Type B pancreatic cell (in vitro differentiated cells): ENCODE measurements around the gene THAP4. TPM values are rescaled to one million over a fixed set of nuclear protein-coding genes. Genes with fewer than 3 reads are reported as not detected.
"Not testable (repeated sequence)": the region's sequence is repeated elsewhere in the genome, so short reads cannot be mapped to it uniquely, and the experiment has no call there.

Experiments
- DNase-seq: peaks from one replicate; pipeline ENCODE4 v3.0.0; 2021; ENCODE audit warnings: mixed read lengths; ENCODE audit not compliant: unreplicated experiment; ENCODE audit errors: extremely low spot score
- H3K27ac Mint-ChIP-seq: 2 replicates; pipeline ENCODE4 v1.8.0; 2021; ENCODE audit warnings: mild to moderate bottlenecking, mixed read lengths
- H3K27me3 Mint-ChIP-seq: 2 replicates; pipeline ENCODE4 v1.8.0; 2021; ENCODE audit warnings: mixed read lengths
- H3K36me3 Mint-ChIP-seq: 2 replicates; pipeline ENCODE4 v1.8.0; 2021; ENCODE audit warnings: mixed read lengths
- H3K4me1 Mint-ChIP-seq: one replicate; pipeline ENCODE4 v1.8.0; 2021; ENCODE audit warnings: mixed read lengths; ENCODE audit not compliant: unreplicated experiment
- H3K4me3 Mint-ChIP-seq: 2 replicates; pipeline ENCODE4 v1.8.0; 2021; ENCODE audit warnings: mild to moderate bottlenecking, mixed read lengths
- H3K9me3 Mint-ChIP-seq: 2 replicates; pipeline ENCODE4 v1.8.0; 2021; ENCODE audit warnings: mixed read lengths
- total RNA-seq: library from RNA; stranded (reverse); gene quantifications from 2 replicates; pipeline ENCODE4 v1.2.1, GENCODE V29; 2021; ENCODE audit warnings: low replicate concordance
- TF ChIP-seq, protein P1 (sequence below): fragments of 200-600 bp; sonication (generic); conservative IDR thresholded peaks from 2 replicates; pipeline ENCODE4 v1.5.0; 2021; ENCODE audit warnings: antibody characterized with exemption, mild to moderate bottlenecking

Gene THAP4
- total RNA-seq, 1 donor from 2014 or later, result 51.3 TPM

DNA sequence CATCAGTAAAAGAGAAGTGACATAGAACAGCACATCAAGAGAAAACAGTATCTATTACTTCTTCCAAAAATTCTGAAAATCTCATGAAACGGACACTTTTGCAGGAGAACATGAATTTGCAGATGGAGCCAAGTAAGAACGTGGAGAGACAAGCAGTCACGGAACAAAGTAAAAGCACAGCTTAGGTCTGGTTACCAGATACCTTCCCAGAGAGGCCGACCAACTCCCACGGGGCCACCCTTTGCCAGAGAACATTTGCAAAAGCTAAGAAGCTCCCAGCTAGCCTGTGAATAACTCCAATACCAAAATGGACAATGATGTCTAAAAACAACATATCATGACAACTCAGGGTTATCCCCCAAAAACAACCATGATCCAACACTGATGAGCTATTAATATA, 38.9 kb downstream of the THAP4 start:
- DNase-seq, result no peak
- H3K4me3 Mint-ChIP-seq, result no peak overlapping the region
- H3K36me3 Mint-ChIP-seq, result peaks cover 24% of the 10 kb centered on the region
- no peaks in the 10 kb centered on the region for H3K9me3 Mint-ChIP-seq
- peak overlapping the region; percentile 39 for H3K27ac Mint-ChIP-seq
- H3K27me3 Mint-ChIP-seq, result no peaks in the 10 kb centered on the region
- no peaks in the 10 kb centered on the region for H3K4me1 Mint-ChIP-seq
- TF ChIP-seq, protein P1, sequence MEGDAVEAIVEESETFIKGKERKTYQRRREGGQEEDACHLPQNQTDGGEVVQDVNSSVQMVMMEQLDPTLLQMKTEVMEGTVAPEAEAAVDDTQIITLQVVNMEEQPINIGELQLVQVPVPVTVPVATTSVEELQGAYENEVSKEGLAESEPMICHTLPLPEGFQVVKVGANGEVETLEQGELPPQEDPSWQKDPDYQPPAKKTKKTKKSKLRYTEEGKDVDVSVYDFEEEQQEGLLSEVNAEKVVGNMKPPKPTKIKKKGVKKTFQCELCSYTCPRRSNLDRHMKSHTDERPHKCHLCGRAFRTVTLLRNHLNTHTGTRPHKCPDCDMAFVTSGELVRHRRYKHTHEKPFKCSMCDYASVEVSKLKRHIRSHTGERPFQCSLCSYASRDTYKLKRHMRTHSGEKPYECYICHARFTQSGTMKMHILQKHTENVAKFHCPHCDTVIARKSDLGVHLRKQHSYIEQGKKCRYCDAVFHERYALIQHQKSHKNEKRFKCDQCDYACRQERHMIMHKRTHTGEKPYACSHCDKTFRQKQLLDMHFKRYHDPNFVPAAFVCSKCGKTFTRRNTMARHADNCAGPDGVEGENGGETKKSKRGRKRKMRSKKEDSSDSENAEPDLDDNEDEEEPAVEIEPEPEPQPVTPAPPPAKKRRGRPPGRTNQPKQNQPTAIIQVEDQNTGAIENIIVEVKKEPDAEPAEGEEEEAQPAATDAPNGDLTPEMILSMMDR, result no peak

DNA sequence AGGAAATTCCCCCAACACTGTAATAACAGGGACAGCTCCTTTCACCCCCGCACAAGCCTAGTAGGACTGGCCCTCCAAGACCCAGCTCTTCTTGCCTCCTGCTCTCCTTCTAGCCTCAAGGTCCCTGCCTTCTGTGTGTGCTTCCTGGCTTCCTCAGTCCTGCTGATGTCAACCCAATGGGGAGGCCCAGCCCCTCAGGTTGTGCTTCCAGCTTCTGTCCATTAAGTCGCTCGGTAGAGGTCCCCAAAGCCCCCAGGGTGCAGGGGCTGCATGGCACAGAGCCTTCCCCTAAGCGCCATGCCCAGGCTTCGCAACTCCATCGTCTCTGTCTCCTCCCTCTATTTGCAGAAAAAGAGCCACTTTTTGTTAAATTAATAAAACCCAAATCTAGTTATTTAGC, 39.4 kb downstream of the THAP4 start:
- no peak overlapping the region for H3K4me3 Mint-ChIP-seq
- no peaks in the 10 kb centered on the region for H3K4me1 Mint-ChIP-seq
- no peaks in the 10 kb centered on the region for H3K9me3 Mint-ChIP-seq
- no peak for DNase-seq
- H3K27me3 Mint-ChIP-seq, result no peaks in the 10 kb centered on the region
- peaks cover 24% of the 10 kb centered on the region for H3K36me3 Mint-ChIP-seq
- H3K27ac Mint-ChIP-seq, result no peak overlapping the region
- TF ChIP-seq, protein P1, result no peak

DNA sequence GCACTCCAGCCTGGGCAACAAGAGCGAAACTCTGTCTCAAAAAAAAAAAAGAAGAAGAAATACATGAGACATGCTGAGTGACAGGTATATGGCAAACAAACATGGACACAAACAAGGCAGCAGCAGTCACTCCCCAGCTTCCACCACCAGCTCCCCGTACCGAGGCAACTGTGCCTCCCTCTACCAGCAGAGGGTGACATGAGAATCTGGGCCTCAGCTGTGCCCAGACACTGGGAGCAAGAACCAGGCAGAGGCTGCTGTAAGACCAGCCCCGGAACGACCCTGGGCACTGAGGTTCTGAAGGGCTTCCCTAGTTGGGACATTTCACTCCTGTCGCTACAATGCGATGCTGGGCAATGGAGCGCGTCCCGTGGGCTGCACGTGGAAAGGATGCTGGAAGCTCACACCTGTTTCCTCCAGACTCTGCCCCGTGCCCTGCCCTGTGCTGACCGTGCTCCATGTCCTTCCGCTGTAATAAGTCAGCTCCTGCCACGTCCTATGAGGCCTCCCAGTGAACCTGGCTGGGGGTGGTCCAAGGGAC, 41.3 kb downstream of the THAP4 start:
- no peaks in the 10 kb centered on the region for H3K9me3 Mint-ChIP-seq
- no peak overlapping the region for H3K4me3 Mint-ChIP-seq
- no peaks in the 10 kb centered on the region for H3K27me3 Mint-ChIP-seq
- H3K27ac Mint-ChIP-seq, result no peak overlapping the region
- TF ChIP-seq, protein P1, result peak; percentile 67
- H3K4me1 Mint-ChIP-seq, result no peaks in the 10 kb centered on the region
- peaks cover 18% of the 10 kb centered on the region for H3K36me3 Mint-ChIP-seq
- DNase-seq, result no peak

DNA sequence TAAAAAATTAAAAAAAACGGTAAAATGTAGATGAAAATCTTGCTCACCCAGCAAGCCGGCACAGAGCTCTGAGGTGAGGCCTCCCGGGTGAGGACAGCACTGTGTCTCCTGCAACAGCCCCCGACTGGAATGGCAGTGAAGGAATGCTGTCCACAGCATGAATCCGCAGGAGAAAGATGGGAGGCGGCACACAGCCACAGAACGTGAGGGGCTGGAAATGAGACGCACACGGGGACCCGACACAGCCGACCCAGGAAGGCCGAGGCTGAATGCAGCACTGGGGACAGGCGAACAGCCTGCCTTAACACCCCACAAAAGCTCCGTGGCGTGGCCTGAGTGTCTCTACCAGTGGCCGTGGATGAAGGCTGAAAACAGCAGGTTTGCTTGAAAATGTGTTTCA, 43.7 kb downstream of the THAP4 start:
- Mint-ChIP-seq H3K4me3 (no peak overlapping the region), H3K9me3 (no peaks in the 10 kb centered on the region), H3K36me3 (peaks cover 13% of the 10 kb centered on the region), H3K4me1 (no peaks in the 10 kb centered on the region), H3K27me3 (no peaks in the 10 kb centered on the region), H3K27ac (no peak overlapping the region)
- no peak for DNase-seq
- TF ChIP-seq, protein P1, result no peak

DNA sequence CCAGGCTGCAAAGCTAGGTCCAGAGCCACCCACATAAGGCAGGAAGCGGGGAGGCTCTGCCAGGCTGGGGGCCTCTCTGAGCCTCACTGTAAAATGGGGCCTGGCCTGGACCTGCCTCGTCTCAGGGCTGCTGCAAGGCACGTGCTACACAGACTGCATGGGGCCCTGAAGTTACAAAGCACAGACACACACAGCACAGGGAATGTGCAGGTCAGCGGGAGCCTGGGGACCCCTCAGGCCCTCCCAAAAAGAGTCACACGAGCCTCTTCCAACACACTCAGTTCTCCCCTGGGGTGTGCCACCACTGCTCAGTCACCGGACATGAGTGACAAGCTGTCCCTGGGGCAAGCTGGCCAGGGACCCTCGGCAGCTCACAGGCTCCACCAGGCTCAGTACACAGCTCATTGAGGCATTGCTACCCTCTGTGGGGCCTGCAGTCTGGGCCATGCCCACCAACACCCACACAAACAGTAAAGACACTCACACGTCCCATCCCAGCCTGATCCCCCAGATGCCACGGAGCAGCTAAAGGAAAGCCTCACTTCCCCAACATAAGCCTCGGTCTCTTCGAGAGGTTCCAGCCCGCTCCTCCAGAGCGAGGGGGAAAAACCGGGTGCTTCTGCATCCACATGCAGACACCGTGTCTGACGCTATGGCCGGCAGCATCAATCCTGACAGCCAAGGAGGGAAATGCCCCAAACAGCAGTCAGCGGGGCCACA, 44.7 kb downstream of the THAP4 start:
- peaks cover 11% of the 10 kb centered on the region for H3K36me3 Mint-ChIP-seq
- H3K4me3 Mint-ChIP-seq, result no peak overlapping the region
- H3K4me1 Mint-ChIP-seq, result no peaks in the 10 kb centered on the region
- H3K27me3 Mint-ChIP-seq, result no peaks in the 10 kb centered on the region
- no peak overlapping the region for H3K27ac Mint-ChIP-seq
- TF ChIP-seq, protein P1, result no peak
- no peaks in the 10 kb centered on the region for H3K9me3 Mint-ChIP-seq
- no peak for DNase-seq

DNA sequence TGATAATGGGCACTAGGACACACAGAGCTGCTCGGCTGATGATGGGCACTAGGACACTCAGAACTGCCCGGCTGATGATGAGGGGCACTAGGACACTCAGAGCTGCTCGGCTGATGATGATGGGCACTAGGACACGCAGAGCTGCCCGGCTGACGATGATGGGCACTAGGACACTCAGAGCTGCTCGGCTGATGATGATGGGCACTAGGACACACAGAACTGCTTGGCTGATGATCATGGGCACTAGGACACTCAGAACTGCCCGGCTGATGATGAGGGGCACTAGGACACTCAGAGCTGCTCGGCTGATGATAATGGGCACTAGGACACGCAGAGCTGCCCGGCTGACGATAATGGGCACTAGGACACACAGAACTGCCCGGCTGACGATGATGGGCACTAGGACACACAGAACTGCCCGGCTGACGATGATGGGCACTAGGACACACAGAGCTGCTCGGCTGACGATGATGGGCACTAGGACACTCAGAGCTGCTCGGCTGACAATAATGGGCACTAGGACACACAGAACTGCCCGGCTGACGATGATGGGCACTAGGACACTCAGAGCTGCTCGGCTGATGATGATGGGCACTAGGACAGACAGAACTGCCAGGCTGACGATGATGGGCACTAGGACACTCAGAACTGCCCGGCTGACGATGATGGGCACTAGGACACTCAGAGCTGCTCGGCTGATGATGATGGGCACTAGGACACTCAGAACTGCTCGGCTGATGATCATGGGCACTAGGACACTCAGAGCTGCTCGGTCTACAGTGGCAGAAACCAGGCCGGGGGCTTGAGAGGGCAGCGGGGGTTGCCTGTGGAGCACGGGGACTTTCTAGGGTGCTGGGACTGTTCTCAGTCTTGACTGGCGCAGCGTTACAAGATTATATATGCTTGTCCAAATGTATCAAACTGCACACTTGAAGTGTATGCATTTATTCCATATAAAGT, 46.2 kb downstream of the THAP4 start:
- not testable (repeated sequence) for H3K4me3 Mint-ChIP-seq, H3K27ac Mint-ChIP-seq, H3K9me3 Mint-ChIP-seq, DNase-seq, H3K27me3 Mint-ChIP-seq, H3K4me1 Mint-ChIP-seq
- H3K36me3 Mint-ChIP-seq, result peaks cover 21% of the 10 kb centered on the region

DNA sequence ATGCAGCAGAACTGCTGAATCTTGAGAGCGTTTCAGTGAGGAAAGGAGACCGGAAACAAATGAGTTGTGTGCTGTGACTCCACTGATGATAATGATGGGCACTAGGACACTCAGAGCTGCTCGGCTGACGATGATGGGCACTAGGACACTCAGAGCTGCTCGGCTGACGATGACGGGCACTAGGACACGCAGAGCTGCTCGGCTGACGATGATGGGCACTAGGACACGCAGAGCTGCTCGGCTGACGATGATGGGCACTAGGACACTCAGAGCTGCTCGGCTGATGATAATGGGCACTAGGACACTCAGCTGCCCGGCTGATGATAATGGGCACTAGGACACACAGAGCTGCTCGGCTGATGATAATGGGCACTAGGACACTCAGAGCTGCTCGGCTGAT, 47.1 kb downstream of the THAP4 start:
- H3K27me3 Mint-ChIP-seq, H3K4me3 Mint-ChIP-seq, DNase-seq, H3K27ac Mint-ChIP-seq, H3K9me3 Mint-ChIP-seq, H3K4me1 Mint-ChIP-seq: not testable (repeated sequence)
- H3K36me3 Mint-ChIP-seq, result peaks cover 29% of the 10 kb centered on the region
